Femur (tissue), 1 donor: ENCODE measurements around the gene MATN4.

Experiments
- DNase-seq: peaks from one replicate; pipeline ENCODE4 v3.0.0-alpha.2; 2017

Gene MATN4

DNA sequence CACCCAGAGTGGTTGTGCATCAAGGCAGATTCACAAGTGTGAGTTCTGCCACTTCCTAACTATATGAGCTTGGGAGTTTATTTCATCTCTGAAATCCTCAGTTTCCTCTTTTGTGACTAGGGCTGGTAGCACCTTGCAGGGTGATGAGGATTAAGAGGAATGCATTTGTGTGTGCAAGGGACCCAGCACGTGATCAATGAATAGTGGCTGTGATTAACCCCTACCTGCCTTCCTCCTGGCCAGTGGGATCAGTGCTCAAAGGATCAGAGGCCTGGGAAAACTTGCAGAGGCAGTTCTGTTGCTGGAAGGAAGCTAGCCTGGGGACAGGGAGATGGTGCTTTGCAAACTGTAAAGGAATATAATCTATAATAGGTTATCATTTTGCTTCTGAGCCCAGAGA is 32.9 kb upstream of the MATN4 start:
- no peak for DNase-seq

DNA sequence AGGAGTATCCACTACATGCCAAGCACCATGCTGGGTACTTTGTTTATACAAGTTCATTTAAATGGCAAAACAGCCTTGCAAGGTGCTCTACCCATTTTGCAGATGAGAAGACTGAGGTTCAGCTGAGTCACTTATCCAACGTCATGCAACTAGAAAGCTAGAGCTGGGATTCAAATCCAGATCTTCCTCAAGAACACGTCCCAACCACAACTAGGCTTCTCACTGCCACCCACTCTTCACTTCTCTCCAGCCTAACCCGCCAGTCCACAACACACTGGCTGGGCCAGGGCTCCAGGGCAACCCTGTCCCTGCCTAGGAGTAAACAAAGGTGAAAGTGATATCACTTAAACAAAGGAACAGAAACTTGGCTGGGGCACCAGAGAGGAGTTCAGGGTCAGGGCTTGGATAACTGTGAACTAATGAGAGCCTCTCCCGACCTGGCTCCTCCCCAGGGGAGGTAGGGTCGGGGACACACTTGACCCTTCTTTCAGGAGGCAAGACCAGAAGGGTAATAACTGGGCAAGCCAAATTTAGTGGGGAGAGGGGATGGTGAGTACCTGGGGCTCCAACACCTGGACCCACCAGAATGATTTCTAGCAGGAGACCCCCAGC is 32.2 kb upstream of the MATN4 start:
- no peak for DNase-seq

DNA sequence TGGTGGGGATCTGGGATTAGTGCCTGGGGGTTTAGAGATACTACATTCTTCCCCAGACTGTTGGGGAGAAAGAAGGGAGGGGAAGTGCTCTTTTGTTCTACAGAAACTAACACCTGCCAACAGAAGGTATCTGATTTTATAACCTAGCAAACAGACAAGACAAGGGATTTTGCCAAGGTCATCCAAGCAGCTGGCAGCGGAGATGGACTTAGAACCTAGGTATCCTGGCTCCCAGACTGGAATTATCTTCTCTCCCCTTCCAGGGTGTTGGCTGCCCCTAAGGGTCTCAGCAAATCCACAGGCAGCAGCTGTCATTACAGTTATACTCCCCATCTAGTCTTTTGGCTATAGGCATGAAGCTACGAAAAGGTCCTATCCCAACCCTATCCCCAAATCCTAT is 31.7 kb upstream of the MATN4 start:
- no peak for DNase-seq

DNA sequence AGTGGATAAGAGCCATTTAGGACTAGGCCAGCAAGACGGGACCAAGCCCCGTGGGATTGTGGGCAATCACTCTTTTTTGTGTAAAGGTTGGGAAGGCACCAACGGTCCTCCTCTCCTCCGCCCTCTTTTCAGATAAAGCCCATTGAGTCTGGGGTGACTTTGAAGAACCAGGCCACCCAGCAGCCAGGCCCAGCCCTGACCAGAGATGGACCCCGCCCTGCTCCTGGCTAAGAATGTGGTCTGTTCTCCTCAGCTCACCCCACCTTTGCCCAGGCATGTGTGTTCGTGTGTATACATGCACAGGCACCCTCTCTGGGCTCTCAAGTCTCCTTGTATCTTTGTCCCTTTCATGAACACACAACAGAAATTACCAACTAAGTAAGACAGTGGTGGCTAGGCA is 31.0 kb upstream of the MATN4 start:
- no peak for DNase-seq

DNA sequence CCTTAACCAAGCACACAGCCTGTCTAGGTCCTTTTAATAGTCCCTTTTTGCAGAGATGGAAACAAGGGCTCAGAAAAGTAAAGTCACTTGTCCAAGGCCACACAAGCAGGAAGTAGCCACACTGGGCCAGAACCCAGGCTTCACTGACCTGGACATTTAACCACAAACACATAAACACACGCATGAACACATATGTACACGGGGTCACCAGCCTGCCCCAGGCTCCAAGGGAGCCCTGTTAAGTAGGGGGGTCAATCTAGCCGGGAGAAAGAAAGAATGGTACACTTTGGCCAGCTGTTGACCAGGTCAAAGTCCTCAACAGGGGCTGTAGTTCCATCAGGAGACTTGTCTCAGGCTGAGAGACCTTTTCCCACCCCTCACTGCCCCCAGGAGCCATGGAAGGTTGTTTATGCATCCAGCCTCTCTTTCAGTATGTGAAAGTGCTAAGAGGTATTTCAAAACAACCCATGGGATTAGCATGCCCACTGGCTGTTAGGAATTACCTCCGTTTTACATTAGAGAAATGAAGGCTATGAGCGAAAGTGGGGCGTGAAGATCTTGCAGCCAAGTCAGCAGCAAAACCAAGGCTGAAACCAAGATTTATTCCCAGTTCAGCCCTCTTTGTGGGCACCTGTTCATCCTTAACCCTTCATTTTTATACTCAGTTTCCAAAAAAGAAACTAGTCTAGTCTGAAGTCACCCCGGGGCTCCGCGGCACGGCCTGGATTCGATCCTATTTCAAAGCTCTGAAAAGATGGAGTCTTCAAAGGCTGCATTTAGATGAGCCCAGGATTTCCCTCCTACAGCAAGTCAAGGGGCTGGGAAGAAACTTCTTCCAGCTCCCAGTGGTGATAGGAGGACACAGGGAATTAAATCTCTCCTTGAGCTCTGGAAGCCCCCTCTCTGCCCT is 30.3 kb upstream of the MATN4 start:
- no peak for DNase-seq

DNA sequence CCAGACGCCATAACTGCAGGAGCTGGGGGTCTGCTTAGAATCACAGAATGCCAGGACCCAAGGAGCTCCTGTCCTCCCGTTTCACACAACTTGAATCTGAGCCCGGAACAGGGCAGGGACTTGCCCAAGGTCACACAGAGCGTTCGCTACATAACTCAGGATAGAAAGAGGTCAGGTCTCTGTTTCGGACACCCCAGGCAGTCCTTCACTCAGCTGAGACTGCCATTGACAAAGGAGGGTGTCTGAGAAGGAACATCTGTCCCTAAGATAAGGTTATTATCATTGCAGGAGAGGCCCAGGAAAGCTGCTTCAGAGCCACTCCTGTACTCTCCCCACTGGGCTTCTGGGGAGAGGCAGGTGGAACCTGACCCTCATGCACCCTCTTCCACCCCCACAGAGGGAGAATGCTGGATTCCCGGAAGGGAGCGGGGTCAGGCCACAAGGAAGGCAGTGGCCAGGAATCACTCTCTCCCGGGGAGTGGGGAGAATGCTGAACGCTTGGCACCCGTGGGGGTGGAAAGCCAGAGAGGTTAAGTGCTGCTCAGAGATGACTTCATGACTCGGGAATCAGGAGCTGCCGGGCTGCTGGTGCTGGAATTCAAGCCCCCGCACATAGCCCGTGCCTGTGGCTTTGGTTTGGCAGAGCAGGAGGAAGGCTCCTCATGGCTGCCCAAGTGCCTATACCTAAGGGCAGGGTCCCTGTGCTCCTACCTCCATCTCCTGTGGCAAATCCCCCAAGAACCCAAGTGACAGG is 29.4 kb upstream of the MATN4 start:
- DNase-seq: peak; percentile 51

DNA sequence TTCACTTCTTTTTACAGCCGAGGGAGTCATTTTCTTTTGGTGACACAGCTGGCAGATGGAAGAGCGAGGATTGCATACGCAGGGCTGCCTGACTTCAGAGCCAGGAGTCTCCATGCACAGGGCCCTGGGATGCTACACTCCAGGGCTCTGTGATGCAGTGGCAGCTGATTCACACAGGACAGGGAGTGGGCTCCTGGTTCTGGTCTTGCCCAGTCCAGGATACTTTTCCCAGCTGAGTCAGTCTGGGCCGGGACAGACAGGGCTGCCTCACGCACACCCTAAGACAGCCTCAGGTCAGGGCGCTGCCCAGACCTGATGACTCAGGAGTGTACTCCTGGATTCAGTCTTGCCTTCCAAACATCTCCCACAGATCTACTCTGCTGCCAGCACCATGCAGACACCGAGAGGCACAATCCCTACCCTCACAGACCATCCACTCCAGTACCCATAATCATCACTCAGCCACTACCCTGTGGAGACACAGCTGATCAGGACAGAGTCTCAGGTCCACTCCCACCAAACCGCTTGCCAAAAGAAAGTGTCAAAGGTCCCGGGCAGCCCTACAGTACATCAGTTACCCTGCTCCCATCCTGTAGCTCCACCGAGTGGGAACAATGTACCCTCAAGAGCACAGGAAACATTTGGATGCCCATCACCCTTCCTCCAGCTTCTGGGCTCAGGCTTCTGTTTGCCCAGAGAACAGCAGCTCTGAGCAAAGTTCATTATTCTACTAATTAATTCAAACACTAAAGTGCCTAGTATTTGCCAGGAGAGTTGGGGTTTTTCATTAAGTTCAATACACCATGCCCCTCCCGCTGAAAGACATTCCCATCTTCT is 28.6 kb upstream of the MATN4 start:
- no peak for DNase-seq

GRCh38 chr20:45330476-45330875 is 22.4 kb upstream of the MATN4 start:
- DNase-seq: no peak

DNA sequence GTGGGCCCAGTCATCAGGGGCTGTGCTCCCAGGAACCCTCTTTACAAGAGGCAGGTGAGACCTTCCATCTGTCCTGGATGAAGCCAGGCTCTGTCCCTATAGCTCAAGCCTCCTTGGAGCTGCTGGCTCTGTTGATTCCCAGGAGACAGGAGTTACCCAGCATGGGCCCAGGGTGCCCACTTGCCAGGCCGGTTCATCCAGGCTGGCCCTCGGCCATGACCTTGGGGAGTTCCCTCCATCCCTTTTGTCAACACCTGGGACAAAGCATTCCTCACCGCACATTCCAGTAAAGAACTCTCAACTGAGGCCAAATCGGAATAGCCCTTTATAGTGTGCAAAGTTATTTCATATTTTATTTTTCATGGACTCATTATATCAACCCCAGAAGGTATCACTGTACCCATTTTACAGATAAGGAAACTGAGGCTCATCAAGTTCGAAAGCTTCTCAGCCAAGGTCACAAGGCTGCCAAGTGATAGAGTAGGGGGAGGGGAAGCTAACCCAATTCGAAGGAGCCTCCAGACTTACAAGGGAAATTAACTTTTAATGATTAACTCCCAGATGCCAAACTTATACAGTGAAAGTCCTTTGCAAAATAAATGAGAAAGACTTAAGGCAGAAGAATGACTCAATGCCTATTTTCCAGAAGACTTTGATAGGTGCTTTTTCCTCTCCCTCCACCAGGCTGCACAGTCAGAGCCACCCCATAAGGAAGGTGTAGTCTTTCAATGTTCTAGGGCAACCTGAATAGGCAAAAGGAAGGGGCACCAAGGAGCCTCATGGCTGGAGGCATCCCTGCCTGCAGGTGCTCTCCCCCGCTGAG is 21.6 kb upstream of the MATN4 start:
- no peak for DNase-seq

GRCh38 chr20:45328451-45328850 is 20.4 kb upstream of the MATN4 start:
- no peak for DNase-seq

- no peak for DNase-seq
Measured at GRCh38 chr20:45325371-45325770, 17.3 kb upstream of the MATN4 start.

GRCh38 chr20:45323731-45324130 is 15.6 kb upstream of the MATN4 start:
- DNase-seq: no peak

DNA sequence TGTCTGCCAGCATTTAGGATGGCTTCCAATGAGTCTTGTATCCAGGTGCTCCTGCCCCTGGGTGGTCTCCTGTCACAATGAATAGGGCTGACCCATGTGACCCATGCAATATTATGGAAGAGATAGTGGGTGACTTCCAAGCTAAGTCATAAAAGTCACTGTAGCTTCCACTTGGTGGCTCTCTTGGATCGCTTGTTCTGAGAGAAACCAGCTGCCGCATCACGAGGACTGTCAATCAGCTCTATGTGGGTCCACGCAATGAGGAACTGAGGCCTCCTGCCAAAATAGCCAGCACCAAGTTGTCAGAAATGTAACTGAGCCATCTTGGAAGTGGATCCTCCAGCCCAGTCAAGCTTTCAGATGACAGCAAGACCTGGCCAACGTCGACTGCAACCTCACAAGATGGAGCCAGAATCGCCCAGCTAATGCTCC is 14.9 kb upstream of the MATN4 start:
- no peak for DNase-seq

- no peak for DNase-seq
Measured at GRCh38 chr20:45320948-45321595, 13.0 kb upstream of the MATN4 start.

GRCh38 chr20:45318948-45319347 is 10.8 kb upstream of the MATN4 start:
- DNase-seq: no peak

DNA sequence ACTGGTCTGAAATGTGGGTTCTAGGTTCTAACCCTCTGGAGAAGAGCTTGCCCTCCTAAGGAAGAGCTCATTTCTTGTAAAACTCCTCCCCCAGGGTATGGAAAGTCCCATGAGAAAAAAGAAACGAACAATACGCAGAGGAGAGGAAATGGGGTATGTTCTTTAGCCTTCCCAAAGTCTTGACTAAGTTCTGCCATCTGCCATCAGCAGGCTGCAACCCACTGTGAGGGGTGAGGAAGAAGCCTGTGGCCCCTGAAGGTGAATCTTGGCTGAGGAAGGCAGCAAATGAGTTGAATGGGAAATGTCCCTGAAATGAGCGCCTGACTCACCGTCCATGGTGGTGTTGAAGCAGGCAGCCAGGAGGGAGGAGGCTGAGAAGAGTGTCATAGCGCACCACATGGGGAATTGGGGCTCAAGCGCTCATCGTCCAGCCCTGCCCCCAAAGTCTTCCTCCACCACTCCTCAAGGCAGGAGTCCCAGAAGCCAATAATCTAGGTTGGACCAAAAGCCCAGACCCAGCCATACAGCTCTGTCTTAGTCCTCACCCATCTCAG is 10.4 kb upstream of the MATN4 start:
- DNase-seq: no peak

- no peak for DNase-seq
Measured at GRCh38 chr20:45317826-45318225, 9.7 kb upstream of the MATN4 start.

DNA sequence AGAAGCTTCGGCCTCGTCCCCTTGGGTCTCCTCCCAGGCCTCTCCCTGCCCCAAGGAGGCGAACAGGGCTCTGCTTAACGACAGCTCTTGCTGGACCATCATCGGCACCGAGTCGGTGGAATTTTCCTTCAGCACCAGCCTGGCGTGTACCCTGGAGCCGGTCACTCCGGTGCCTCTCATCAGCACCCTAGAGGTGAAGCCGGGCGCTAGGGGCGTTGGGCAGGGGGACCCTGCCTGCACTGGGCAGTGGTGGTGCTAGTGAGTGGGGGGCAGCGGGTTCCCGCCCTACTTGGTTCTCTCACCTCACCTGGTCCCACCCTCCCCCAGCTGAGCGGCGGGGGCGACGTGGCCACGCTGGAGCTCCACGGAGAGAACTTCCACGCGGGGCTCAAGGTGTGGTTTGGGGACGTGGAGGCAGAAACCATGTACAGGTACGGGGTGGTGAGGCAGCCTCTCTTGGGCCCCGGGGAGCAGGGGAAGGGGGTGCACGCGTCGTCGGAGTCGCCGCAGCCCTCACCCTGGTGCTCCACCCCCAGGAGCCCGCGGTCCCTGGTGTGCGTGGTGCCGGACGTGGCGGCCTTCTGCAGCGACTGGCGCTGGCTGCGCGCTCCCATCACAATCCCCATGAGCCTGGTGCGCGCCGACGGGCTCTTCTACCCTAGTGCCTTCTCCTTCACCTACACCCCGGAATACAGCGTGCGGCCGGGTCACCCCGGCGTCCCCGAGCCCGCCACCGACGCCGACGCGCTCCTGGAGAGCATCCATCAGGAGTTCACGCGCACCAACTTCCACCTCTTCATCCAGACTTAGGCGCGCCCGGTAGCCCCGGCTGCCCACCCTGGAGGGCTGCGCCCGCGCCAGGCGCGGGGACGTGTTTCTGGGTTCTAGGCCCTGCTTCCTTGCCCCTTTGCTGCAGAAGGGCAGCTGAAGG is 8.3 kb upstream of the MATN4 start:
- DNase-seq: no peak

DNA sequence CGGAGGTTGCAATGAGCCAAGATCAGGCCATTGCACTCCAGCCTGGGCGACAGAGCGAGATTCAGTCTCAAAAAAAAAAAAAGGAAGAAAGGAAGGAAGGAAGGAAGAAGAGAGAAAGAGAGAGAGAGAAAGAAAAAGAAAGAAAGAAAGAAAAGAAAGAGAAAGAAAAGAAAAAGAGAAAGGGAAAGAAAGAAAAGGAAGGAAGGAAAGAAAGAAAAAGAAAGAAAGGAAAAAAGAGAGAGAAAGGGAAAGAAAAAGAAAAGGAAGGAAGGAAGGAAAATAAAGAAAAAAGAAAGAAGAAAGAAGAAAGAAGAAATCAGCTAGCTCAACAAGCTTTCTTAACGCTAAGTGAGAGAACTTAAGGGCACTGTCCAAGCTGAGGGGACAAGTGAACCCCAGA is 7.6 kb upstream of the MATN4 start:
- no peak for DNase-seq

DNA sequence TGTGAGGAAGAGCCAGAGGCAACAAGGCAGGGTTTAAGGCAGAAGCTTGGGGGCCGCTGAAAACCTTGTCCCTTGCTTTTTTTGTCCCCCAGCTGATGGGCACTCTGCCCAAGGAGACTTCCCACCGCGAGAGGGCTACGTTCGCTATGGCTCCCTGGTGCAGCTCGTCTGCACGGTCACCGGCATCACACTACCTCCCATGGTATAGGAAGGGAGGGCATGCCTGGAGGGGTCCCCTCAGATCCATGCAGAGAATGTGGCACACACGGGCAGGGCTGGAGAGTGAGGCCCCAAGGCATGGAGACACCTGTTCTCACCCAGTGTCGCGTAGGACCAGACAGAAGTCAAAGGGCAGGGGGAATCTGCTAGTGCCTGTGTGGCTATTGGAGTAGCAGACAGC is 5.8 kb upstream of the MATN4 start:
- no peak for DNase-seq
